Measurements from ENCODE around the gene RBBP8NL. TPM values are rescaled to one million over a fixed set of nuclear protein-coding genes. Genes with fewer than 3 reads are reported as not detected.

Gene RBBP8NL
- total RNA-seq, 1 donor from 2014 or later: 17.5 TPM

- Mint-ChIP-seq H3K9me3 (ENCODE audit: low read depth) (no peaks in the 10 kb centered on the region), H3K4me1 (ENCODE audit: low read depth) (peaks cover 34% of the 10 kb centered on the region), H3K36me3 (ENCODE audit: insufficient read depth) (no peaks in the 10 kb centered on the region), H3K27me3 (no peaks in the 10 kb centered on the region), H3K27ac (peak overlapping the region; percentile 97), H3K4me3 (ENCODE audit: low read depth) (no peak overlapping the region)
- TF ChIP-seq, protein P1, sequence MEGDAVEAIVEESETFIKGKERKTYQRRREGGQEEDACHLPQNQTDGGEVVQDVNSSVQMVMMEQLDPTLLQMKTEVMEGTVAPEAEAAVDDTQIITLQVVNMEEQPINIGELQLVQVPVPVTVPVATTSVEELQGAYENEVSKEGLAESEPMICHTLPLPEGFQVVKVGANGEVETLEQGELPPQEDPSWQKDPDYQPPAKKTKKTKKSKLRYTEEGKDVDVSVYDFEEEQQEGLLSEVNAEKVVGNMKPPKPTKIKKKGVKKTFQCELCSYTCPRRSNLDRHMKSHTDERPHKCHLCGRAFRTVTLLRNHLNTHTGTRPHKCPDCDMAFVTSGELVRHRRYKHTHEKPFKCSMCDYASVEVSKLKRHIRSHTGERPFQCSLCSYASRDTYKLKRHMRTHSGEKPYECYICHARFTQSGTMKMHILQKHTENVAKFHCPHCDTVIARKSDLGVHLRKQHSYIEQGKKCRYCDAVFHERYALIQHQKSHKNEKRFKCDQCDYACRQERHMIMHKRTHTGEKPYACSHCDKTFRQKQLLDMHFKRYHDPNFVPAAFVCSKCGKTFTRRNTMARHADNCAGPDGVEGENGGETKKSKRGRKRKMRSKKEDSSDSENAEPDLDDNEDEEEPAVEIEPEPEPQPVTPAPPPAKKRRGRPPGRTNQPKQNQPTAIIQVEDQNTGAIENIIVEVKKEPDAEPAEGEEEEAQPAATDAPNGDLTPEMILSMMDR (IDR thresholded peaks at IDR 0.05; ENCODE audit: unreplicated experiment): no peak
- no peak for DNase-seq (ENCODE audit: low spot score, unreplicated experiment)
Observed at GRCh38 chr20:62360854-62361798, 66.2 kb downstream of the RBBP8NL start.

Other genes with a start within 250 kb of the RBBP8NL start
- gene MTG2, start 244.5 kb downstream of the RBBP8NL start, total RNA-seq: 30.4 and 31.6 TPM in 2 replicates
- 0.10 TPM in 1 of 2 replicates, not detected in the other for gene HRH3, start 207.3 kb downstream of the RBBP8NL start, total RNA-seq
- 56.7 and 57.4 TPM in 2 replicates for gene OSBPL2, start 189.0 kb downstream of the RBBP8NL start, total RNA-seq
- gene ADRM1, start 124.5 kb downstream of the RBBP8NL start, total RNA-seq: 66.2 and 67.1 TPM in 2 replicates
- gene LAMA5, start 60.2 kb downstream of the RBBP8NL start, total RNA-seq: 248 and 252 TPM in 2 replicates
- 1,160 and 1,251 TPM in 2 replicates for gene RPS21, start 40.4 kb downstream of the RBBP8NL start, total RNA-seq
- 20.4 and 21.7 TPM in 2 replicates for gene CABLES2, start 20.3 kb downstream of the RBBP8NL start, total RNA-seq
- 3.8 and 4.8 TPM in 2 replicates for gene GATA5, start 48.5 kb upstream of the RBBP8NL start, total RNA-seq
- 2.6 and 3.6 TPM in 2 replicates for gene SLCO4A1, start 215.0 kb upstream of the RBBP8NL start, total RNA-seq

Data from progenitor cell of endocrine pancreas (in vitro differentiated cells).